IPS DF 6.9 (cell line): ENCODE data around the gene CMIP.
A peak's percentile ranks its signal among the peaks of the same experiment; 100 is the strongest.
"Not testable (repeated sequence)": the region's sequence is repeated elsewhere in the genome, so short reads cannot be mapped to it uniquely, and the experiment has no call there.

Experiments
- DNase-seq: peaks from one replicate; pipeline ENCODE4 v3.0.0-alpha.2; 2013; ENCODE audit warnings: low read depth, low spot score
- H3K27ac ChIP-seq: one replicate; pipeline ENCODE4 v1.5.1; 2013; ENCODE audit warnings: low read length, control low read depth
- H3K27me3 ChIP-seq: 2 replicates; pipeline ENCODE4 v1.6.1; 2013; ENCODE audit warnings: mild to moderate bottlenecking, low read length; ENCODE audit not compliant: control insufficient read depth, insufficient read depth
- H3K36me3 ChIP-seq: 2 replicates; pipeline ENCODE4 v1.6.1; 2013; ENCODE audit warnings: low read length; ENCODE audit not compliant: control insufficient read depth, insufficient read depth
- H3K4me1 ChIP-seq: 2 replicates; pipeline ENCODE4 v1.6.1; 2013; ENCODE audit warnings: low read length; ENCODE audit not compliant: control insufficient read depth, insufficient read depth
- H3K4me3 ChIP-seq: 2 replicates; pipeline ENCODE4 v1.5.1; 2013; ENCODE audit warnings: mild to moderate bottlenecking, low read length
- H3K9me3 ChIP-seq: 2 replicates; pipeline ENCODE4 v1.6.1; 2013; ENCODE audit warnings: low read length, inconsistent platforms; ENCODE audit not compliant: control insufficient read depth, insufficient read depth
- WGBS: extraction: QIAGEN DNeasy Blood & Tissue Kit; methylation state at CpG from one replicate; pipeline ENCODE4 v1.1.7; 2013; ENCODE audit warnings: mixed read lengths, missing lambda C conversion rate; ENCODE audit not compliant: insufficient read length, insufficient coverage; 5-methylcytosine and 5-hydroxymethylcytosine counted together

The CMIP gene

GRCh38 chr16:81519301-81520150, 74.9 kb downstream of the CMIP start:
- Histone ChIP-seq H3K4me1 (no peaks in the 10 kb centered on the region), H3K27me3 (no peaks in the 10 kb centered on the region)
- no CpG with 5 or more reads among the region's 9 CpGs for WGBS

GRCh38 chr16:81520151-81520470, 75.5 kb downstream of the CMIP start:
- H3K4me1 ChIP-seq = no peaks in the 10 kb centered on the region
- H3K36me3 ChIP-seq = no peaks in the 10 kb centered on the region
- H3K9me3 ChIP-seq = no peaks in the 10 kb centered on the region
- no peak overlapping the region for H3K4me3 ChIP-seq
- no peak overlapping the region for H3K27ac ChIP-seq
- no CpG with 5 or more reads among the region's 4 CpGs for WGBS
- no peaks in the 10 kb centered on the region for H3K27me3 ChIP-seq
- DNase-seq = no peak

More at GRCh38 chr16:81519301-81520150, 74.9 kb downstream of the CMIP start:
- no peak overlapping the region for H3K4me3 ChIP-seq
- no peak overlapping the region for H3K27ac ChIP-seq
- DNase-seq = no peak
- no peaks in the 10 kb centered on the region for H3K9me3 ChIP-seq
- no peaks in the 10 kb centered on the region for H3K36me3 ChIP-seq

- H3K9me3 ChIP-seq = no peaks in the 10 kb centered on the region
- no peak for DNase-seq
- H3K4me1 ChIP-seq = no peaks in the 10 kb centered on the region
- H3K27ac ChIP-seq = no peak overlapping the region
- H3K27me3 ChIP-seq = no peaks in the 10 kb centered on the region
- WGBS = no CpG with 5 or more reads among the region's 5 CpGs
- no peak overlapping the region for H3K4me3 ChIP-seq
- H3K36me3 ChIP-seq = no peaks in the 10 kb centered on the region
Observed at GRCh38 chr16:81520560-81521135, 76.0 kb downstream of the CMIP start.

GRCh38 chr16:81521141-81521626, 76.6 kb downstream of the CMIP start:
- no peak for DNase-seq
- no peaks in the 10 kb centered on the region for H3K4me1 ChIP-seq
- no peaks in the 10 kb centered on the region for H3K36me3 ChIP-seq
- no peaks in the 10 kb centered on the region for H3K9me3 ChIP-seq
- no peaks in the 10 kb centered on the region for H3K27me3 ChIP-seq
- no peak overlapping the region for H3K27ac ChIP-seq
- no peak overlapping the region for H3K4me3 ChIP-seq
- WGBS = no CpG with 5 or more reads among the region's 19 CpGs

- Histone ChIP-seq H3K27ac (no peak overlapping the region), H3K4me3 (no peak overlapping the region), H3K4me1 (no peaks in the 10 kb centered on the region), H3K9me3 (no peaks in the 10 kb centered on the region), H3K27me3 (no peaks in the 10 kb centered on the region), H3K36me3 (no peaks in the 10 kb centered on the region)
- no CpG with 5 or more reads among the region's 8 CpGs for WGBS
- DNase-seq = peak; percentile 37
Observed at GRCh38 chr16:81522108-81522701, 77.6 kb downstream of the CMIP start.

GRCh38 chr16:81522851-81523250, 78.2 kb downstream of the CMIP start:
- H3K27ac ChIP-seq, H3K4me1 ChIP-seq, H3K27me3 ChIP-seq, DNase-seq, H3K4me3 ChIP-seq, H3K9me3 ChIP-seq, H3K36me3 ChIP-seq: not testable (repeated sequence)
- WGBS = no CpG with 5 or more reads among the region's 7 CpGs

- no peak overlapping the region for H3K27ac ChIP-seq
- H3K9me3 ChIP-seq = no peaks in the 10 kb centered on the region
- H3K4me1 ChIP-seq = no peaks in the 10 kb centered on the region
- DNase-seq = no peak
- H3K27me3 ChIP-seq = no peaks in the 10 kb centered on the region
- no peaks in the 10 kb centered on the region for H3K36me3 ChIP-seq
- no peak overlapping the region for H3K4me3 ChIP-seq
- no CpG with 5 or more reads among the region's 20 CpGs for WGBS
Observed at GRCh38 chr16:81523387-81524115, 78.9 kb downstream of the CMIP start.

- no peak for DNase-seq
- H3K4me1 ChIP-seq = no peaks in the 10 kb centered on the region
- no peak overlapping the region for H3K4me3 ChIP-seq
- no peaks in the 10 kb centered on the region for H3K27me3 ChIP-seq
- H3K9me3 ChIP-seq = no peaks in the 10 kb centered on the region
- no CpG with 5 or more reads among the region's 10 CpGs for WGBS
- H3K36me3 ChIP-seq = no peaks in the 10 kb centered on the region
- H3K27ac ChIP-seq = no peak overlapping the region
Observed at GRCh38 chr16:81524382-81524781, 79.8 kb downstream of the CMIP start.

GRCh38 chr16:81524885-81525284, 80.3 kb downstream of the CMIP start:
- H3K27me3 ChIP-seq, DNase-seq, H3K36me3 ChIP-seq, H3K27ac ChIP-seq, H3K4me3 ChIP-seq, H3K9me3 ChIP-seq, H3K4me1 ChIP-seq: not testable (repeated sequence)
- no CpG with 5 or more reads among the region's 4 CpGs for WGBS

GRCh38 chr16:81526199-81526598, 81.6 kb downstream of the CMIP start:
- Histone ChIP-seq H3K9me3 (no peaks in the 10 kb centered on the region), H3K4me1 (no peaks in the 10 kb centered on the region), H3K4me3 (no peak overlapping the region), H3K36me3 (no peaks in the 10 kb centered on the region), H3K27me3 (no peaks in the 10 kb centered on the region), H3K27ac (no peak overlapping the region)
- DNase-seq = no peak
- WGBS = no CpG with 5 or more reads among the region's 4 CpGs
